K562 (cell line): Measurements from ENCODE around the gene FTO. TPM values are rescaled to one million over a fixed set of nuclear protein-coding genes. Genes with fewer than 3 reads are reported as not detected.

Experiments
- ATAC-seq: fragments of 200-7000 bp; cut with Tn5 transposase; 3 replicates; pipeline ENCODE4 v1.9.1; 2020; ENCODE audit warnings: moderate library complexity
- BruUV-seq: library from RNA; stranded (reverse); fragments of 400-500 nt; replicated peaks from 2 replicates; lab custom pipeline; 2021; lab: Mats Ljungman, UMichigan
- CTCF ChIA-PET: fragments of 300-600 bp; formaldehyde crosslinking; extraction: SDS; loops from one replicate; lab custom pipeline; 2021; ENCODE audit warnings: low intra/inter-chr PET ratio; lab: Yijun Ruan, JAX
- POLR2A ChIA-PET: fragments of 300-600, 350-650 bp; sonication (Branson Sonifier 250); formaldehyde crosslinking; extraction: SDS; loops from one replicate; lab custom pipeline; 2021; ENCODE audit warnings: antibody characterized with exemption, inconsistent platforms; lab: Yijun Ruan, JAX
- DNase-seq, 4 experiments: peaks; one replicate each; pipeline versions ENCODE4 v3.0.0 to v3.0.0-alpha.2; 2011 to 2018; ENCODE audit warnings: low spot score in 3 of 4, mixed read lengths in 3 of 4; ENCODE audit errors: extremely low read depth in 1 of 4
- FAIRE-seq: peaks from 2 replicates; lab custom pipeline; 2011; peaks lifted over from hg19 to GRCh38; lab: Jason Lieb, UNC
- H2AFZ ChIP-seq: 2 replicates; pipeline ENCODE4 v1.6.0; 2011; ENCODE audit warnings: low read depth, low read length, control low read depth, inconsistent platforms
- H3K27ac ChIP-seq: fragments of 200-600 bp; 3 replicates; pipeline ENCODE4 v1.8.0; 2011; ENCODE audit warnings: low read depth, mild to moderate bottlenecking, control low read depth, inconsistent platforms, low read length, moderate library complexity, mixed read lengths; ENCODE audit errors: extremely low read depth
- H3K27me3 ChIP-seq, 2 experiments: fragments of 300-600 bp in 1 of 2; 2 replicates in 1 of 2; 3 replicates in 1 of 2; pipeline versions ENCODE4 v1.6.0 to v1.8.0; 2011; ENCODE audit warnings: inconsistent platforms in 2 of 2, low read length in 2 of 2, mild to moderate bottlenecking in 1 of 2, mixed read lengths in 1 of 2, moderate library complexity in 1 of 2; ENCODE audit not compliant: control insufficient read depth in 2 of 2, insufficient read depth in 2 of 2
- H3K36me3 ChIP-seq: fragments of 300-600 bp; 3 replicates; pipeline ENCODE4 v1.8.0; 2011; ENCODE audit warnings: mild to moderate bottlenecking, low read length, inconsistent platforms; ENCODE audit not compliant: control insufficient read depth, insufficient read depth
- H3K4me1 ChIP-seq, 2 experiments: fragments of 200-600 bp in 1 of 2; replicated peaks in 1 of 2; 2 replicates in 1 of 2; 3 replicates in 1 of 2; pipeline versions ENCODE4 v1.5.1 to v1.8.0; 2011; ENCODE audit warnings: inconsistent platforms in 2 of 2, low read length in 2 of 2, mild to moderate bottlenecking in 1 of 2, mixed read lengths in 1 of 2, moderate library complexity in 1 of 2; ENCODE audit not compliant: control insufficient read depth in 2 of 2, insufficient read depth in 2 of 2
- H3K4me2 ChIP-seq: 2 replicates; pipeline ENCODE4 v1.6.1; 2011; ENCODE audit warnings: low read length, control low read depth, inconsistent platforms, mixed read lengths; ENCODE audit not compliant: insufficient read depth
- H3K4me3 ChIP-seq: fragments of 200-600 bp; sonication (generic), shearing (Covaris generic); 2 replicates; pipeline ENCODE4 v1.5.1; 2016; ENCODE audit warnings: control low read depth, inconsistent platforms
- H3K79me2 ChIP-seq: fragments of 200-600 bp; 3 replicates; pipeline ENCODE4 v1.8.0; 2011; ENCODE audit warnings: low read length, inconsistent platforms; ENCODE audit not compliant: control insufficient read depth, insufficient read depth
- H3K9ac ChIP-seq, 2 experiments: 2 replicates each; pipeline versions ENCODE4 v1.6.0 to v1.6.1; 2011; ENCODE audit warnings: low read depth in 2 of 2, low read length in 2 of 2, control low read depth in 1 of 2, inconsistent platforms in 1 of 2, mild to moderate bottlenecking in 1 of 2, mixed read lengths in 1 of 2; ENCODE audit not compliant: insufficient read depth in 1 of 2
- H3K9me1 ChIP-seq: one replicate; pipeline ENCODE4 v1.6.0; 2011; ENCODE audit warnings: inconsistent platforms, mild to moderate bottlenecking, low read length, moderate library complexity; ENCODE audit not compliant: control insufficient read depth, insufficient read depth
- H3K9me3 ChIP-seq: replicated peaks from 2 replicates; pipeline ENCODE4 v1.5.1; 2011; ENCODE audit warnings: low read depth, low read length, inconsistent platforms; ENCODE audit not compliant: control insufficient read depth, insufficient read depth
- H4K20me1 ChIP-seq: replicated peaks from 2 replicates; pipeline ENCODE4 v1.6.1; 2011; ENCODE audit warnings: low read length, inconsistent platforms, mixed read lengths; ENCODE audit not compliant: control insufficient read depth, insufficient read depth
- ARHGAP35 ChIP-seq: fragments of 450-650 bp; IDR thresholded peaks from 2 replicates; pipeline ENCODE4 v1.6.1; 2018; ENCODE audit not compliant: partially characterized antibody
- CC2D1A ChIP-seq: fragments of 450-650 bp; IDR thresholded peaks from 2 replicates; pipeline ENCODE4 v1.6.1; 2017; ENCODE audit warnings: mild to moderate bottlenecking
- DDX20 ChIP-seq: fragments of 450-650 bp; IDR thresholded peaks from 2 replicates; pipeline ENCODE4 v1.6.1; 2016; ENCODE audit warnings: missing genetic modification characterization, low read depth, mild to moderate bottlenecking, missing compliant biosample characterization, moderate library complexity
- MCM7 ChIP-seq, 2 experiments: fragments of 450-650 bp; IDR thresholded peaks; 2 replicates each; pipeline ENCODE4 v1.6.1; 2016 to 2018
- MYC ChIP-seq, 2 experiments: fragments of 250-450 bp in 1 of 2; sonication (Bioruptor Pico) in 1 of 2; IDR thresholded peaks; 2 replicates each; pipeline versions ENCODE4 v1.5.1 to v1.6.1; 2012 to 2021; ENCODE audit warnings: low read depth in 2 of 2, borderline replicate concordance in 1 of 2, improper control_type of control experiment in 1 of 2, low read length in 1 of 2, mild to moderate bottlenecking in 1 of 2, moderate library complexity in 1 of 2
- NELFE ChIP-seq: IDR thresholded peaks from 2 replicates; pipeline ENCODE4 v1.6.1; 2011; ENCODE audit warnings: mild to moderate bottlenecking; ENCODE audit not compliant: insufficient read depth, insufficient read length
- SREBF2 ChIP-seq: sonication (generic); formaldehyde crosslinking; IDR thresholded peaks from 2 replicates; pipeline ENCODE4 v1.4.0; 2020; ENCODE audit warnings: mild to moderate bottlenecking, missing genetic modification reagents
- ZKSCAN1 ChIP-seq: fragments of 150-350 bp; IDR thresholded peaks from 2 replicates; pipeline ENCODE4 v1.6.1; 2016; ENCODE audit warnings: low read depth, low read length
- ZNF444 ChIP-seq: fragments of 250-450 bp; sonication (Bioruptor Pico); IDR thresholded peaks from 2 replicates; pipeline ENCODE4 v1.4.0; 2020; ENCODE audit warnings: mild to moderate bottlenecking, moderate library complexity
- ZNF511 ChIP-seq: sonication (generic); formaldehyde crosslinking; IDR thresholded peaks from 2 replicates; pipeline ENCODE4 v1.8.0; 2022; ENCODE audit warnings: mild to moderate bottlenecking, missing genetic modification reagents
- WGBS: fragments of 100-300 bp; shearing (Covaris generic); methylation state at CpG from one replicate; pipeline ENCODE4 v1.1.6; 2016; ENCODE audit warnings: low coverage, mixed read lengths; ENCODE audit not compliant: insufficient coverage; ENCODE audit errors: missing lambda C conversion rate; 5-methylcytosine and 5-hydroxymethylcytosine counted together
- in situ Hi-C: fragments of 300-500 bp; cut with MboI; formaldehyde crosslinking; loops from 4 replicates; pipeline ENCODE4 v1.15.0; 2018; ENCODE audit warnings: inconsistent platforms, mixed read lengths
- intact Hi-C: fragments of 100-400 bp; cut with micrococcal nuclease; formaldehyde crosslinking; loops from 2 replicates; pipeline ENCODE4 v1.14.2; 2022
- polyA plus RNA-seq, 8 experiments: library from polyadenylated mRNA; depleted of rRNA in 4 of 8; stranded (reverse) in 5 of 8; unstranded in 3 of 8; fragments of >200 nt; fragmentation: Nextera tagmentation in 2 of 8; fragmentation: Illumina TruSeq in 1 of 8; extraction: Ambion mirVana in 2 of 8; extraction: Trizol in 1 of 8; gene quantifications; 2 replicates each; pipeline versions ENCODE4 v1.2.1 to v1.2.3, GENCODE V29; 2011 to 2014; ENCODE audit warnings: inconsistent platforms in 1 of 8, missing spikeins in 1 of 8
- total RNA-seq, 7 experiments: library from RNA; depleted of rRNA in 6 of 7; stranded (reverse); fragments of >200 nt in 6 of 7; fragmentation: Illumina TruSeq in 2 of 7; extraction: Trizol in 2 of 7; gene quantifications; 2 replicates each; pipeline versions ENCODE4 v1.2.1 to v1.2.3, GENCODE V29; 2011 to 2021; ENCODE audit warnings: low replicate concordance in 1 of 7

The FTO gene
- total and polyA plus RNA-seq, 9 of the 15 experiments (the other 6 are each of a cell fraction or from before 2014, with no cell fraction given) = 11.3 to 27.7 (median 25.5) TPM

DNA sequence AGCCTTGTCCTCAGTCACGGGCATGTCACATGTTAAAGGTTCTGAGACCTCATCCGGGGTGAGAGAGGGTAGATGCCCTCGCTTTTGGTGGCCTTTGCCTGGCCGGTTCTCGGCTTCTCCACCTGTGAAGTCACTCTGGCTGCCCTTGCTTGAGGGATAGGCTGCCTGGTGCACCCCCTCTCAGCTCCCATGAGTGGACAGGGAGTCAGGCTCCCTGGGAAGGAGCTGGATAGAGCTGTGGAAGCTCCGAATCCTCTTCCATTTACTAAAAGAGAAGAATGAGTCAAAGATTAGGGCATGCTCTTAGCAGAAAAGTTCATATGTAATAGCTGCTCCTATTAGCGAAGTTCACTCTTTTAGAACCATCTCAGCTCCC, 440.6 kb downstream of the FTO start:
- FAIRE-seq (no peak), ATAC-seq (no peak), DNase-seq (no peak)
- no peaks in the 10 kb centered on the region for H3K9me1 ChIP-seq
- H3K9me3 ChIP-seq = no peaks in the 10 kb centered on the region
- no peaks in the 10 kb centered on the region for H3K79me2 ChIP-seq
- H3K4me2 ChIP-seq = no peak overlapping the region
- H3K27ac ChIP-seq = no peak overlapping the region
- WGBS = under 1% methylated on average over 7 of the region's 7 CpGs
- no peak overlapping the region for H2AFZ ChIP-seq
- no peak overlapping the region for H3K4me3 ChIP-seq
- ChIA-PET CTCF (no interaction called here), POLR2A (no interaction called here)
- intact Hi-C loops = no loop called here
- peaks cover 8 to 39% of the 10 kb centered on the region in 2 experiments; a peak in 4 of 5 replicates for H3K27me3 ChIP-seq
- BruUV-seq = no TSS peak
- H3K36me3 ChIP-seq = no peaks in the 10 kb centered on the region
- no peak overlapping the region for H3K9ac ChIP-seq
- H4K20me1 ChIP-seq = no peaks in the 10 kb centered on the region
- TF ChIP-seq NELFE (no peak), ZNF444 (CRISPR knock-in tag) (no peak), SREBF2 (CRISPR knock-in tag) (no peak), MYC (IDR thresholded peaks at IDR 0.05; ENCODE audit: low read depth, low read length) (no peak), MYC (CRISPR knock-in tag; IDR thresholded peaks at IDR 0.05; ENCODE audit: borderline replicate concordance, low read depth) (no peak), ZKSCAN1 (no peak), MCM7 (IDR thresholded peaks at IDR 0.05) (no peak), ZNF511 (no peak), DDX20 (no peak), CC2D1A (no peak), ARHGAP35 (no peak)
- TF ChIP-seq, all 486 proteins: peak for 0
- in situ Hi-C loops = no loop called here
- H3K4me1 ChIP-seq = no peaks in the 10 kb centered on the region
